KG1 (cell line): ENCODE data around the gene MCL1.

Experiments used
- DNase-seq: peaks from one replicate; lab custom pipeline; 2025; lab: John Stamatoyannopoulos, UW

MCL1 gene

GRCh38 chr1:150537732-150538684 lies 41.4 kb downstream of the MCL1 start:
- DNase-seq = no peak

- DNase-seq = no peak
Observed at GRCh38 chr1:150536836-150537731, 42.3 kb downstream of the MCL1 start.

GRCh38 chr1:150535511-150536287 lies 43.7 kb downstream of the MCL1 start:
- no peak for DNase-seq

GRCh38 chr1:150534002-150534401 lies 45.4 kb downstream of the MCL1 start:
- no peak for DNase-seq

GRCh38 chr1:150532860-150533259 lies 46.5 kb downstream of the MCL1 start:
- no peak for DNase-seq

- no peak for DNase-seq
Observed at GRCh38 chr1:150530491-150531159, 48.8 kb downstream of the MCL1 start.

- DNase-seq = no peak
Observed at GRCh38 chr1:150529017-150529416, 50.4 kb downstream of the MCL1 start.

- no peak for DNase-seq
Observed at GRCh38 chr1:150528196-150528595, 51.2 kb downstream of the MCL1 start.

- DNase-seq = no peak
Observed at GRCh38 chr1:150525348-150525747, 54.1 kb downstream of the MCL1 start.
